K562 (cell line): ENCODE results near the gene ADARB2. TPM values are rescaled to one million over a fixed set of nuclear protein-coding genes. Genes with fewer than 3 reads are reported as not detected.

Source experiments
- ATAC-seq: fragments of 200-7000 bp; cut with Tn5 transposase; 3 replicates; pipeline ENCODE4 v1.9.1; 2020; ENCODE audit warnings: moderate library complexity
- BruUV-seq: library from RNA; stranded (reverse); fragments of 400-500 nt; replicated peaks from 2 replicates; lab custom pipeline; 2021; lab: Mats Ljungman, UMichigan
- CTCF ChIA-PET: fragments of 300-600 bp; formaldehyde crosslinking; extraction: SDS; loops from one replicate; lab custom pipeline; 2021; ENCODE audit warnings: low intra/inter-chr PET ratio; lab: Yijun Ruan, JAX
- POLR2A ChIA-PET: fragments of 300-600, 350-650 bp; sonication (Branson Sonifier 250); formaldehyde crosslinking; extraction: SDS; loops from one replicate; lab custom pipeline; 2021; ENCODE audit warnings: antibody characterized with exemption, inconsistent platforms; lab: Yijun Ruan, JAX
- DNase-seq, 4 experiments: peaks; one replicate each; pipeline versions ENCODE4 v3.0.0 to v3.0.0-alpha.2; 2011 to 2018; ENCODE audit warnings: low spot score in 3 of 4, mixed read lengths in 3 of 4; ENCODE audit errors: extremely low read depth in 1 of 4
- FAIRE-seq: peaks from 2 replicates; lab custom pipeline; 2011; peaks lifted over from hg19 to GRCh38; lab: Jason Lieb, UNC
- H2AFZ ChIP-seq: 2 replicates; pipeline ENCODE4 v1.6.0; 2011; ENCODE audit warnings: low read depth, low read length, control low read depth, inconsistent platforms
- H3K27ac ChIP-seq: fragments of 200-600 bp; 3 replicates; pipeline ENCODE4 v1.8.0; 2011; ENCODE audit warnings: low read depth, mild to moderate bottlenecking, control low read depth, inconsistent platforms, low read length, moderate library complexity, mixed read lengths; ENCODE audit errors: extremely low read depth
- H3K27me3 ChIP-seq, 2 experiments: fragments of 300-600 bp in 1 of 2; 2 replicates in 1 of 2; 3 replicates in 1 of 2; pipeline versions ENCODE4 v1.6.0 to v1.8.0; 2011; ENCODE audit warnings: inconsistent platforms in 2 of 2, low read length in 2 of 2, mild to moderate bottlenecking in 1 of 2, mixed read lengths in 1 of 2, moderate library complexity in 1 of 2; ENCODE audit not compliant: control insufficient read depth in 2 of 2, insufficient read depth in 2 of 2
- H3K36me3 ChIP-seq: fragments of 300-600 bp; 3 replicates; pipeline ENCODE4 v1.8.0; 2011; ENCODE audit warnings: mild to moderate bottlenecking, low read length, inconsistent platforms; ENCODE audit not compliant: control insufficient read depth, insufficient read depth
- H3K4me1 ChIP-seq, 2 experiments: fragments of 200-600 bp in 1 of 2; replicated peaks in 1 of 2; 2 replicates in 1 of 2; 3 replicates in 1 of 2; pipeline versions ENCODE4 v1.5.1 to v1.8.0; 2011; ENCODE audit warnings: inconsistent platforms in 2 of 2, low read length in 2 of 2, mild to moderate bottlenecking in 1 of 2, mixed read lengths in 1 of 2, moderate library complexity in 1 of 2; ENCODE audit not compliant: control insufficient read depth in 2 of 2, insufficient read depth in 2 of 2
- H3K4me2 ChIP-seq: 2 replicates; pipeline ENCODE4 v1.6.1; 2011; ENCODE audit warnings: low read length, control low read depth, inconsistent platforms, mixed read lengths; ENCODE audit not compliant: insufficient read depth
- H3K4me3 ChIP-seq: fragments of 200-600 bp; sonication (generic), shearing (Covaris generic); 2 replicates; pipeline ENCODE4 v1.5.1; 2016; ENCODE audit warnings: control low read depth, inconsistent platforms
- H3K79me2 ChIP-seq: fragments of 200-600 bp; 3 replicates; pipeline ENCODE4 v1.8.0; 2011; ENCODE audit warnings: low read length, inconsistent platforms; ENCODE audit not compliant: control insufficient read depth, insufficient read depth
- H3K9ac ChIP-seq, 2 experiments: 2 replicates each; pipeline versions ENCODE4 v1.6.0 to v1.6.1; 2011; ENCODE audit warnings: low read depth in 2 of 2, low read length in 2 of 2, control low read depth in 1 of 2, inconsistent platforms in 1 of 2, mild to moderate bottlenecking in 1 of 2, mixed read lengths in 1 of 2; ENCODE audit not compliant: insufficient read depth in 1 of 2
- H3K9me1 ChIP-seq: one replicate; pipeline ENCODE4 v1.6.0; 2011; ENCODE audit warnings: inconsistent platforms, mild to moderate bottlenecking, low read length, moderate library complexity; ENCODE audit not compliant: control insufficient read depth, insufficient read depth
- H3K9me3 ChIP-seq: replicated peaks from 2 replicates; pipeline ENCODE4 v1.5.1; 2011; ENCODE audit warnings: low read depth, low read length, inconsistent platforms; ENCODE audit not compliant: control insufficient read depth, insufficient read depth
- H4K20me1 ChIP-seq: replicated peaks from 2 replicates; pipeline ENCODE4 v1.6.1; 2011; ENCODE audit warnings: low read length, inconsistent platforms, mixed read lengths; ENCODE audit not compliant: control insufficient read depth, insufficient read depth
- BDP1 ChIP-seq: IDR thresholded peaks from 3 replicates; pipeline ENCODE4 v1.6.1; 2011; ENCODE audit not compliant: insufficient read length, insufficient read depth
- C11orf30 ChIP-seq: fragments of 450-650 bp; IDR thresholded peaks from 2 replicates; pipeline ENCODE4 v1.6.1; 2016; ENCODE audit warnings: low read depth, mild to moderate bottlenecking
- CBFA2T3 ChIP-seq: fragments of 450-650 bp; IDR thresholded peaks from 2 replicates; pipeline ENCODE4 v1.6.1; 2017
- GTF3C2 ChIP-seq: IDR thresholded peaks from 3 replicates; pipeline ENCODE4 v1.6.1; 2011; ENCODE audit warnings: borderline replicate concordance, mild to moderate bottlenecking, moderate library complexity; ENCODE audit not compliant: insufficient read length; ENCODE audit errors: extremely low read depth
- NR2F6 ChIP-seq: fragments of 450-650 bp; formaldehyde crosslinking; IDR thresholded peaks from 2 replicates; pipeline ENCODE4 v1.4.0; 2020; ENCODE audit warnings: mild to moderate bottlenecking
- SMAD3 ChIP-seq: fragments of 450-650 bp; formaldehyde crosslinking; conservative IDR thresholded peaks from 2 replicates; pipeline ENCODE4 v1.4.0; 2020; ENCODE audit warnings: mild to moderate bottlenecking
- ZKSCAN1 ChIP-seq: fragments of 150-350 bp; IDR thresholded peaks from 2 replicates; pipeline ENCODE4 v1.6.1; 2016; ENCODE audit warnings: low read depth, low read length
- ZNF184 ChIP-seq: sonication (generic); formaldehyde crosslinking; IDR thresholded peaks from 2 replicates; pipeline ENCODE4 v1.5.0; 2020; ENCODE audit warnings: missing genetic modification reagents
- ZNF280A ChIP-seq: fragments of 450-650 bp; IDR thresholded peaks from 2 replicates; pipeline ENCODE4 v1.6.1; 2018; ENCODE audit warnings: mild to moderate bottlenecking, low read depth; ENCODE audit not compliant: partially characterized antibody
- WGBS: fragments of 100-300 bp; shearing (Covaris generic); methylation state at CpG from one replicate; pipeline ENCODE4 v1.1.6; 2016; ENCODE audit warnings: low coverage, mixed read lengths; ENCODE audit not compliant: insufficient coverage; ENCODE audit errors: missing lambda C conversion rate; 5-methylcytosine and 5-hydroxymethylcytosine counted together
- in situ Hi-C: fragments of 300-500 bp; cut with MboI; formaldehyde crosslinking; loops from 4 replicates; pipeline ENCODE4 v1.15.0; 2018; ENCODE audit warnings: inconsistent platforms, mixed read lengths
- intact Hi-C: fragments of 100-400 bp; cut with micrococcal nuclease; formaldehyde crosslinking; loops from 2 replicates; pipeline ENCODE4 v1.14.2; 2022
- polyA plus RNA-seq, 8 experiments: library from polyadenylated mRNA; depleted of rRNA in 4 of 8; stranded (reverse) in 5 of 8; unstranded in 3 of 8; fragments of >200 nt; fragmentation: Nextera tagmentation in 2 of 8; fragmentation: Illumina TruSeq in 1 of 8; extraction: Ambion mirVana in 2 of 8; extraction: Trizol in 1 of 8; gene quantifications; 2 replicates each; pipeline versions ENCODE4 v1.2.1 to v1.2.3, GENCODE V29; 2011 to 2014; ENCODE audit warnings: inconsistent platforms in 1 of 8, missing spikeins in 1 of 8
- total RNA-seq, 7 experiments: library from RNA; depleted of rRNA in 6 of 7; stranded (reverse); fragments of >200 nt in 6 of 7; fragmentation: Illumina TruSeq in 2 of 7; extraction: Trizol in 2 of 7; gene quantifications; 2 replicates each; pipeline versions ENCODE4 v1.2.1 to v1.2.3, GENCODE V29; 2011 to 2021; ENCODE audit warnings: low replicate concordance in 1 of 7

The ADARB2 gene
- total and polyA plus RNA-seq, 9 of the 15 experiments (the other 6 are each of a cell fraction or from before 2014, with no cell fraction given), result not detected

GRCh38 chr10:1297566-1298301, 439.6 kb downstream of the ADARB2 start:
- no peaks in the 10 kb centered on the region for H3K4me1 ChIP-seq
- no peak overlapping the region for H3K4me2 ChIP-seq
- H4K20me1 ChIP-seq, result no peaks in the 10 kb centered on the region
- POLR2A ChIA-PET, result no interaction called here
- DNase-seq (no peak), ATAC-seq (no peak), FAIRE-seq (no peak)
- no TSS peak for BruUV-seq
- H2AFZ ChIP-seq, result no peak overlapping the region
- no peaks in the 10 kb centered on the region for H3K9me1 ChIP-seq
- H3K79me2 ChIP-seq, result no peaks in the 10 kb centered on the region
- TF ChIP-seq ZKSCAN1 (no peak), ZNF184 (CRISPR knock-in tag) (no peak), NR2F6 (CRISPR knock-in tag) (no peak), SMAD3 (CRISPR knock-in tag) (no peak), CBFA2T3 (no peak), BDP1 (no peak), C11orf30 (no peak), GTF3C2 (no peak), ZNF280A (no peak)
- in situ Hi-C loops, result no loop called here
- peaks cover 0 to 23% of the 10 kb centered on the region in 2 experiments; a peak in 2 of 5 replicates for H3K27me3 ChIP-seq
- no peak overlapping the region for H3K9ac ChIP-seq
- H3K36me3 ChIP-seq, result no peaks in the 10 kb centered on the region
- CTCF ChIA-PET, result no interaction called here
- intact Hi-C loops, result no loop called here
- no peaks in the 10 kb centered on the region for H3K9me3 ChIP-seq
- H3K4me3 ChIP-seq, result no peak overlapping the region
- WGBS, result under 1% methylated on average over 14 of the region's 14 CpGs
- H3K27ac ChIP-seq, result no peak overlapping the region
